DND-41 (cell line): ENCODE measurements around the gene TNS3.

ENCODE experiments used
- EZH2 ChIP-seq: IDR thresholded peaks from 3 replicates; pipeline ENCODE4 v1.6.1; 2012; ENCODE audit warnings: borderline replicate concordance, low read depth, mild to moderate bottlenecking, moderate library complexity, low read length, inconsistent platforms; ENCODE audit not compliant: severe bottlenecking
- TF ChIP-seq, protein P1 (sequence below): IDR thresholded peaks from 2 replicates; pipeline ENCODE4 v1.5.1; 2012; ENCODE audit warnings: borderline replicate concordance, low read length, moderate library complexity, mild to moderate bottlenecking; ENCODE audit not compliant: poor library complexity, severe bottlenecking; ENCODE audit errors: extremely low read depth

DNA sequence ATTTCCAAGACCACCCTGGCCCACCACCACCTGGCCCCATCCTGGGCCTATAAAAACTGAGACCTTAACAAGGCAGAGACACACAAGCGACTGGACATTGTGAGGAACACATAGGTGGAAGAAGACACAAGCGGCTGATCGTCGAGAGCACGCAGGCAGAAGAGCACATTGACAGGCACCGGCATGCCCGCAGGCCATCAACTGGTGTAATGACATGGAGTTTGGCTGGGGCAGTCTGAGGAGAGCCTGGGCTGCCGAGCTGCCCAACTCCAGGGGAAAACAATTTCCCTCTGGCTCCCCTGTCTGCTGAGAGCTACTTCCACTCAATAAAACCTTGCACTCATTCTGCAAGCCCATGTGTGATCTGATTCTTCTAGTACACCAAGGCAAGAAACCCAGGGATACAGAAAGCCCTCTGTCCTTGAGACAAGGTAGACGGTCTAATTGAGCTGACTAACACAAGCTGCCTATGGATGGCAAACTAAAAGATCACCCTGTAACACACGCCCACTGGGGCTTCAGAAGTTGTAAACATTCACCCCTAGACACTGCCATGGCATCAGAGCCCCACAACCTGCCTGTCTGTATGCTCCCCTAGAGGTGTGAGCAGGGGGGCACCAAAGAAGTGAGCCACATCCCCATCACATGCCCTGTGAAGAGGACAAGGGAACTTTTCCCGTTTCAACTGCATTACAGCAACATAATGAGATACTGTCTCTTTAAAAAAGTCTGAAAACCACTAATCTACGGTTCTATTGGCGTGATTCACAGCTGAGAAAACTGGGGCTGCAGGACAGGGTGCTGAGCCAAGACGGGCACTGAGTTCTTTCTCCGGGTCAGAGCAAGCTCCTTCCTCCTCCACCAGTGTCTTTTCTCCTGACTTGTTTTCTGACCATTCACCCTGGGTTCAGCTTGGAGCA is 18.5 kb upstream of the TNS3 start:
- TF ChIP-seq, protein P1, sequence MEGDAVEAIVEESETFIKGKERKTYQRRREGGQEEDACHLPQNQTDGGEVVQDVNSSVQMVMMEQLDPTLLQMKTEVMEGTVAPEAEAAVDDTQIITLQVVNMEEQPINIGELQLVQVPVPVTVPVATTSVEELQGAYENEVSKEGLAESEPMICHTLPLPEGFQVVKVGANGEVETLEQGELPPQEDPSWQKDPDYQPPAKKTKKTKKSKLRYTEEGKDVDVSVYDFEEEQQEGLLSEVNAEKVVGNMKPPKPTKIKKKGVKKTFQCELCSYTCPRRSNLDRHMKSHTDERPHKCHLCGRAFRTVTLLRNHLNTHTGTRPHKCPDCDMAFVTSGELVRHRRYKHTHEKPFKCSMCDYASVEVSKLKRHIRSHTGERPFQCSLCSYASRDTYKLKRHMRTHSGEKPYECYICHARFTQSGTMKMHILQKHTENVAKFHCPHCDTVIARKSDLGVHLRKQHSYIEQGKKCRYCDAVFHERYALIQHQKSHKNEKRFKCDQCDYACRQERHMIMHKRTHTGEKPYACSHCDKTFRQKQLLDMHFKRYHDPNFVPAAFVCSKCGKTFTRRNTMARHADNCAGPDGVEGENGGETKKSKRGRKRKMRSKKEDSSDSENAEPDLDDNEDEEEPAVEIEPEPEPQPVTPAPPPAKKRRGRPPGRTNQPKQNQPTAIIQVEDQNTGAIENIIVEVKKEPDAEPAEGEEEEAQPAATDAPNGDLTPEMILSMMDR, result no peak
- no peak for TF ChIP-seq EZH2
